Measurements from ENCODE around the gene MDFI.

MDFI gene

DNA sequence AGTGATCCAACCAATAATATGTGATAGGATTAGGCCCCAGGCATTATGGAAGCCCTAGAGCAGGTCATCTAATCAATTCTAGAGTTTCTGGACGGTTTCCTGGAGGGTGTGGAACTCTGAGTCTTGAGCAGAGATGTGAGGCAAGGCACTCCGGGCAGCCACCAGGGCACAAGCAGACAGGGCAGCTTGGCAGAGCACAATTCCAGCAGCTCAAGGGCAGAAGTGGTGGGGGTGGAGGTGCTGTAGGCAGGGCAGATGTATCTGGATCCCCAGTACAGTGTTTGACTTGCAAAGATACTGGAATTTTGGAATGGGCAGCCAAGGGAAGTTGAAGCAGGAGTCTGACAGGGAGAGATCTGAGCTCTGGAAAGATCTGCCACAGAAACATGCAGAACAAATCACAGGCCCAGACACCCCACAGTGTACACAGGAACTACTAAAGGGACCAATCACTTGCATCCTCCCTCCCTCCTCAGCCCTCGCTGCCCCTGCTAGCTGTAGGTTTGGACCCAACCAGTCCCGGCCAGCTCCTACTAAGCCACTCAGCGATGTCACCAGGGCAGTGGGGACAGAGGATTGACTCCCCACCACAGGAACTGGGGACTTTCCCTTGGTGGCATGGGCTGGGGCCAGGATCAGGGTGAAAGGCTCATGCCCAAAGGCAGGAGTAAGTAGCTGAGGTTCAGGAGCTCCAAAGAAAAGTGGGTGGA lies 50.1 kb downstream of the MDFI start:
- DNase-seq (ENCODE audit: low read depth) = no peak

DNA sequence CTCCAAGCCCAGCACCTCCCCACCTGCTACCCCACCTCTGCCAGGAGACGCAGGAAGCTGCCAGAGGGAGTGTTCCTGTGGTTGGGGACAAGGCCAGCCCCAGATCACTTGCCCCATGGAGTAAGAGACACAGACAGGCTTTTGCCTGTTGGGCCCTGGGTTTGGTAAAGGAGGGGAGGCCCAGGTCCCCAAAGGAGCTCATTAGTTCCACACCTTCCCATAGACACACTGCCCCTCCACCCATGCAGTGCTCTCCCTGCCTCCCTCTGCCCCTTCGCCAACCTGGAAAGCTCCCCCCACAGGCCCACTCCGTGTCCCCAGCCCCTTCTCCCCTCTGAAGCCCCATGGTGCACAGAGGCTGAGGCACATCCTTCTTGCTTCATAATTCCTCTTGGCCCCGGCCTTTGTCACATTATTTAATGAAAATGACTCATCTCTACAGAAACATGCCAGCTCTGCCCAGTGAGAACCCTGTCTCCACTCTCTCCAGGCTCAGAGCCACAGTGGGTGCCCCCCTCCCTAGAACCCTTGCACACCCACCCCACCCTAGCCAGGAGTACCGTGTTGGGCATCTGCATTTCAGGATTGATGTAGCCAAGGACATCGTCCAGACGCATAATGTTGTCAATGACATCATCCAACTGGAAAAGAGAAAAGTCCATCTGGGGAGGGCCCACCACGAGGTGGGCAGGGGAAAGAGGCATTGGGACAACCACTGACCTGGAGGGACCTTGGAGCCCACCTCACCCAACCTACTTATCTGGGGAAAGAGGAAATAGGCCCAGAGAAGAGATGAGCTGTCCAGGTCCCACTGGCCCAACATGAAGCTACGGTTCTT lies 51.1 kb downstream of the MDFI start:
- DNase-seq (ENCODE audit: low read depth) = no peak

DNA sequence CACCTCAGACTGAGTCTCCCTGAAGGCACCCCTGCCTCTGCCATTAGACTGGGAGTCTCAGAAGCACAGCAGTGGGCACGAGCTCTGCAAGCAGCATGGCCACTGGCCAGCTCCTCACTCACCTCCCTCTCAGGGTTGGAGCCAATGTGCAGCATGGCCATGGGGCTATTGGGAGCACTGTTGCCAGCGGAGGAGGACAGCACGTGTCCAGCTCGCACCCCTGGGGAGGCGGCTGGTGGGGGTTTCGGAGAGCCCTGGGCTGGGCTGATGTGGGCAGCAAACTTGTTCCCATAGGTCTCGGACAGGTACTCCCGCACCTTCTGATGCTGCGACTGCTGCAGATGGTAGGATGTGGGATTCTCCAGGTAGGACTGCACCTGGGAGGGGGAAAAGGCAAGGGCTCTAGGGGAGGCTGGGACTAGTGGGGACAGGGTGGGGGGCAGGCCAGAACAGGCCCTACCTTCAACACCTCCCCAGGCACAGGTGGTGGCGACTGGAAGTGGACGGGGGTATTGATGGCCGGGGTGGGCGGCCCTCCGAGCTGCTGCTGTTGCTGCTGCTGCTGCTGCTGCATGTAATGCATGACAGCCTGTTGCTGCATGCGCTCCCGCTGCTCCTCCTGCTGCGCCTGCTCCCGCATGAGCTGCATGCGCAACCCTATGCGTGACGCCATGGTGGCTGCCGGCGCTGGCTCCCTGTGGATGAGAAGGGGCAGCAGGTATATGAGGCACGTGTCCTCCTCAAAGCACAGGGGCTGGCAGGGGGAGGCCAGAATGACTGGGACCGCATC lies 52.5 kb downstream of the MDFI start:
- DNase-seq (ENCODE audit: low read depth) = no peak

DNA sequence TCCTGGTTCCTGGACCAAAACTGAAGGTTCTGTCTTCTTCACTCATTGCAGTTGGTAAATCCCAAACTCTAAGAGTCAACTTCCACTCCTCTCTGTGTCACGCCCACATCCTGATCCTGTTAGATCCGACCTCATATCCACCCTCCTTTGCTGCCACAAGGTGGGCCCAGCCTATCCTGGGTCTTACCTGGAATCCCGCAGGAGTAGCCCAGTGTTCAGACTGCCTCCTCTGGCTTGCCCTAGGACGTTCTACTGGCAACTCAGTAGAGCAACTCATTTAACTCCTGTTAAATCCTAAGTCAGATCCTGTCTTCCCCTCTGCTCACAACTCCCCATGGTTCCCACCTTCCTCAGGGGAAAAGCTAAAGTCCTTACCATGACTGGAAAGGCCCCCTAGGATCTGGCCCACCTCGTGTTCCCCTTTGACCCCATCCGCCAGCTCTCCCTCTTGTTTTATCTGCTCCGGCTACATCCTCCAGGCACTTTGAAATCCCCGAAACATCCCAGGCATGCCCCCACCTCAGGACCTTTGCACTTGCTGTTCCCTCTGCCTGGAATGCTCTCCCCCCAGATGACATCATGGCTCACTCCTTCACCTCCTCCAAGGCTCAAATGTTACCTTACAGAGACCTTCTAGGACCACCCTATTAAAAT lies 53.3 kb downstream of the MDFI start:
- no peak for DNase-seq (ENCODE audit: low read depth)

DNA sequence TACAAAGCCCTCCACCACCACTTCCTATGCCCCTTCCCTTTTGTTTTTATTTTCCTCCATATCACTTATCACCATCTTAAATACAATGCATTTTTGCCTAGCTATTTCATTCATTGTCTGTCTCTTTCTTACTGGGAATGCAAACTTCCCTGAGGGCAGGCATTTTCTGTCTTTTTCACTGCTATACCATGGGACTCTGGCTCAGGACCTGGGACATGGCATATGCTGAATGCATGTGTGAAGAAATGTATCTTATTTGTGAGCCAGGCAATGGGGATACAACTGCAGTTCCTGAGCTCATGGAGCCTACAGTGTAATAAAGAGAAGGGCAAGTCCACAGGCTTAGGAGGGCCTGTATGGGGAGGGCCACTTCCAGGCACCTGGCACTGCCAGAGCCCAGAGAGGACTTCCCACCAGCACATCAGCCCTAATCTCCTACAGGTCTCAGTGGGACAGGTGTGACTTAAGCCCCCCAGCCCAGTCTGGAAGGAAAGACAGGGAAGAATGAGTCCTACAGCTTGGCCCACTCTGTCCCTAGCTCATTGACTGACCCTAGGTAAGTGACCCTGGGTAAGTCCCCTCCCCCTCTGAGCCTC lies 53.9 kb downstream of the MDFI start:
- DNase-seq (ENCODE audit: low read depth) = no peak

DNA sequence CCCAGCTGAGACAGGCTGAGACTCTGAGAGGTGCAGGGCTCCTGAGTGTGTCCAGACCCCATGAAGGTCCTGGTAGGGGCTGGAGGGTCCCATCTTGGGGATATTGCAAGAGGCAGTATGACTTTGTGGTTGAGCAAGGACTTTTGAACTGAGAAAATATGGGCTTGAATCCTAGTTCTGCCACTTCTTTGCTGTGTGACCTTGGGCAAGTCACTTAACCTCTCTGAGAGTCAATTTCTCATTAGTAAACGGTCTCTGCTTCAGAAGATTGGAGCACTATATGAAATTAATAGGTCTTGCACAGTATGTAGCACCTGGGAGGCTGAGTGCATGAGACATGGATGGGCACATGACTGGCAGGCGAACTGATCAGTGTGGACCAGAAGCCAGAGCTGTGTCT lies 54.5 kb downstream of the MDFI start:
- DNase-seq (ENCODE audit: low read depth) = no peak

DNA sequence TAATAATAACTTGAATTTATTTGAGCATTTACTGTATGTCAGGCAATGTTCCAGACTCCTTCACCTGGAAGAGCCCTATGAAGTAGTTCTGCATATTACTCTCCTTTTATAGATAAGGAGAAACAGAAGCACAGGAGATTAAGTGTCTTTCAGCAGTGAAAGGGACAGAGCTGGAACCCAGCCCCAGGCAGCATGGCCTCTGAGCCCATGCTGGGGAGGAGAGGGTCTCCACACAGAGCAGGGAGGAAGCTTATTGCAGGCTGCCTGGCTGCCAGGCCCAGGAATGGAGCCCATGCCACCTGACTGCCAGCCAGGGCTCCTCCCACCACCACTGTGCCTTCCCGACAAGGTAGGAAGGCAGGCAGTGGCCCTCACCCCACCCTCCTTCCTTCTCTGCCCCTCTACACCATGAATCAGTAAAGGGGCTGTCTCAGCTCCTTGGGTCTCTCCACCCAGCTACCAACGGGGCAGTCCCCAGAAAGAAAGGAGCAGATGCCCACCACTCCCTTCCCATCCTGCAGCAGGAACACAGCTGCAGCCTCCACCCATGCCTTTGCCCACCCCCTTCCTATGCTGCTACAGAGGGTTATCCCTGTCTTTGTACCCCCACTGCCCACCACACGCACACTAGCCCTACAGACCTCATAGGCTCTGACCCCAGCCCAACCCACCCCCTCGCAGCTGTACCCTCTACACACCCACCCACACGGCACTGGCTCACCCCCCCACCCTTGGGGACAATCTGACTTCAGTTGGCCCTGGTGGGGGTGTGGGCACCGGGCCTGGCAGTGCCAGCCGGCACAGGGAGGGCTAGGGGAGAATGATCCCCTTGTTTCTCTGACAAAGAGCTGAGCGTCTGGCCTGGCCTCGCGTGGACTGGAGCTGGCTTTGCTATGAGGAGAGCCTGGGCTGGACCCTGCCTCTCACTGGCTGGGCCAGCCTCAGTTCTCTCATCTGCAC lies 55.3 kb downstream of the MDFI start:
- DNase-seq (ENCODE audit: low read depth) = no peak

DNA sequence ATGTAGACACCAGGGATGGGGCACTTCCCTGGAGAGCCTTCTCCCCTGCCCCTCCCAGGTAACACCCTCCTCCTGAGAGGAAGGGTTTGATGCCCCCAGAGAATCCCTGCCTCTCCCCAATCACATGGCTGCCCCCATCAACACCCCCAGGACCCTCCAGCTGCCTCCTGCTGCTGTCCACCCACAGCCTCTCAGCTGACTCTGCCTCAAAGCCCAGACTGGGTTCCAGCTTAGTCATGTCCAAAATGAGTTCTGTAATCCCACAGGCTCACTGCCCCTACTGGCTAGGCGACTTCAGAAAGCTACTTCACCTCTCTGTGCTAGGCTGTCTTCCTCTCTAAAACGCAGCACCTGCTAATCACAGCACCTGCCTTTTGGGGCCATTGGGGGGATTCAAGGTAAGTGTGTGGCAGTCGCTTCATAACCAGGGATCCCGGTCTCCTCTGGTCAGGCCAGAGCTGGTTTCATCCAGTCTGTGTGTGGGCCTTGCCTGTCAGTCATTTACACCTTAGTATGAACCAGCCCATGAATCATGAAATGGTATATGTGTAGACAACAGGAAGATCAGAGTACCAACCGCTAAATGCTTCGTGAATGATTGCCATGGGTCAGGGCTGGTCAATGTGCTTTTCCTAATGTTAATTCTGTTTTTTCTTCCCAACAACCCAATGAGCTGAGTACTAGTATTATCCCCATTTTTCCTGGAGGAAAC lies 56.7 kb downstream of the MDFI start:
- DNase-seq (ENCODE audit: low read depth) = no peak

DNA sequence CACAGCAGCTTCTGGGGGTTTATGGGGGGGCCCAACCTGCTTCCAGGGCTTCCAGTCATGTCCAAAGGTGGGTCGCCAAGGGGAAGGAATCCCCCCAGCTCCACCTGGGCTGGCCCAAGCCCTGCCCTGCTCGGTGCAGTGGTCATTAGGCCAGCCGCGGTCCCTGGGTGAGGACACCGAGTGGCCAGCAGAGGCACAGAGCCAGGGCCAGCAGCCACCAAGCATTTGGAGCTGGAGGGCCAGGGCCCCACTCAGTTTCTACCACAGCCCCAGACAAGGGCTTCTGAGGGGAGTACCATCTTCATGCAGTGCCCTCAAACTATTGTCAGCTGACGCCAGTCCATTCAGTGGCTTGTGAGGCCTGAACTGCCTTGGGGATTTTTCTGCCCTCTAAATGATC lies 57.6 kb downstream of the MDFI start:
- no peak for DNase-seq (ENCODE audit: low read depth)

DNA sequence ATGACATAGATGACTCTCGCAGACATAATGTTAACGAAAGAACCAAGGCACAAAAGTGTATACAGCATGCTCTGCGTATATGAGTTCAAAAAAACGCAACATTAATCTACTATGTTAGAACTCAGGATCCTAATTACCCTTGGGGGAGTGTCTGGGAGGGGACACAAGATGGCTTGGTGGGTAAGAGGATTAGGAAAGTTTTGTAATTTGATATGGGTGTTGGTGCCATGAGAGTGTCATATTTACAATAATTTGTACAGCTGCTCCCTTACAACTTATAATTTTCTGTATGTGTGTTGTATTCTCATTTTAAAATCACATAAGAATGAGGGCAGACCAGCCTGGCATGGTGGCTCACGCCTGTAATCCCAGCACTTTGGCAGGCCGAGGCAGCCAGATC lies 58.5 kb downstream of the MDFI start:
- DNase-seq (ENCODE audit: low read depth) = no peak

DNA sequence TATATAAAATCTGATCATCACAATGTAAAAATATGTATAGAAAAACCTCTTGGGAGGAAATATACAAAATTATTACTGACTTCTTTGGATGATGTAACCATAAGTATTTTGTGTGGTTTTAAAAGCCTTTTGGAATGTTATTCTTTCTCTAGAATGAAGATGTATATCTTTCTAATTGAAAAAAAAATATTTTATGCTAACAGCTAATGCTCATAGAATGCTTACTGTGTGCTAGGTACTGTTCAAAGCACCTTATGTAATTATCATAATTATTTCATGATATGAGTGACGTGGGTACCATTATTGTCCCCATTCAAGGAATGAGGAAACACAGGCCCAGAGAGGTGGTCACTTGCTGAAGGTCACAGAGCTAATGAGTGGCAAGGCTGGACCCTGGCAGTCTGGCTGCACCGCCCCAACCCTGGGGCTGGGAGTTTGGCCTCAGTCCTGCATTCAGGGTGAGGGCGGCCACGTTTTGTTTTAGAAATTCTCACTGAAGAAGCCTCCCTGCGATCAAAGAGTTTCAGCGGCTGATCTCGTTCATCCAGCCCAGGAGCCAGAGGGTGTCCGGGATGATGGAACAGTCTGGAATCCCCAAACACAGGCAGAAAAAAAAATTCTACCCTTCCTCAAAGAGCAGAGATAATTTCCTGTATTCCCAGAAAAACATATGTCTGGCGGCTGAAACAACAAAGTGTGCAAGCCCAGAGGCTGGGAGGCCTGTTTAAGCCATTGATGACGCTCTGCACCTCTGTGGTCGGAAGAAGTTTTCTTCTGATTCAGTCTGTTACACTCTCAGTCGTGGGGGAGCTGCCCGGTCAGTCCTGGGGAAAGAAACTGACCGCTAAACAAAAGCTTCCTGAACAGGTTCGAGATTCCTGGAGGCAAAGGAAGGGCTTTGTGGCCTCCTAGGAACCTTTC lies 59.9 kb downstream of the MDFI start:
- peak; percentile 81 for DNase-seq (ENCODE audit: low read depth)

DNA sequence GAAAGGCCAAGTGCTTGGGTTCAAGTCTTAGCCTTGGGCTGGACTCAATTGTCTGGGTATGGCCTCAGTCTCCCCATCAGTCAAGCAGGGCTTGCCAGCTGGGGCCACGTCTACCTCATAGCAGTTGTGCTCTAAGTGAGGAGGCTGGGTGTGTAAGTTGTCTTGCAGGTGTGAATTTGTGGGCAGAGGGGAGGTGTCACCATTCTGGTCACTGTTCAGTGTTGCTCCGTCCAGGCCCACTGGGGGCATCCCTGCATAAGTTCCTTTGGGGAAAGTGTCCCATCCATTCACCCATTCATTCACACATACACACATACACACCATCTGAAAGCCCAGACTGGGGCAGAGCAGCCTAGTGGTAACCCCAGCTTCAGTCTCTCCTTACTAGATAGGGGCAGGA lies 60.8 kb downstream of the MDFI start:
- DNase-seq (ENCODE audit: low read depth) = no peak

DNA sequence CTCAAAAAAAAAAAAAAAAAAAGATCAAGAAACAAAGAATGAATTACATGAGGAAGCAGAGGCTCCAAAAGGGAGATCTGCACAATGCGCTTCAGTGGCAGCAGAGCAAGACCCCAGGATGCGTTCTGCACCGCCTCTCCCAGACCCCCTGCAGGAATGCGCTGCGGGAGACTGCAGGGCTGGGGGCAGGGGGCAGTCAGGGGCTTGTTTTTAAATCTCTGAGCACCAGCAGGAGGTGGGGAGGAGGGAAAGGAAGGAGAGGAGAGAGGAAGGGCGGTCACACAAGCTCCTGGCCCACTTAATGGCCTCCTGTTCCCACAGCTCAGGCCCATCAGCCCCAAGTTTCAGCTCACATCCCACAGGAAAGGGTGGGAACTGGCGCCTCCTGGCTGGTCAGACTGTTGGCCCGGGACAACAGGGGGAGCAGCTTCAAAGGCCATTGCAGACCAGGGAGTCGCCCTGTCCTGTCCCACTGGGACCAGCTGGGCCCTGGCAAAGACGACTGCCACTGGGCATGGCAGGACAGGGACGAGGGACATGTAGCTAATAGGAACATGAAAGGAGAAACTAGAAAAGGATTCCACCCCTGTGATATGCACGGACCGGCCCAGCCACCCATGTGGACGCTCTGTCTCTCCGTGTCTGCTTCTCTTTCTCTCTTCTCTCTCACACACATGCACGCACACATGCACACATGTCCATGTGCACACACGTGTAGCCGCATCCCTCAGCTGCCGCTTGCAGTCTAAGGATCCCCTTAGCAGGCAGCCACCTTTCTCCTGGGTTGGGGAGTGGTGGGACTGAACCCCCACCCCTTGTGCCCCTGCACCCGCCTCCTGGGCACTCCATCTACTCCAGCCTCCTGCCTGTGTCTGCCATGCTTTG lies 62.4 kb downstream of the MDFI start:
- no peak for DNase-seq (ENCODE audit: low read depth)

DNA sequence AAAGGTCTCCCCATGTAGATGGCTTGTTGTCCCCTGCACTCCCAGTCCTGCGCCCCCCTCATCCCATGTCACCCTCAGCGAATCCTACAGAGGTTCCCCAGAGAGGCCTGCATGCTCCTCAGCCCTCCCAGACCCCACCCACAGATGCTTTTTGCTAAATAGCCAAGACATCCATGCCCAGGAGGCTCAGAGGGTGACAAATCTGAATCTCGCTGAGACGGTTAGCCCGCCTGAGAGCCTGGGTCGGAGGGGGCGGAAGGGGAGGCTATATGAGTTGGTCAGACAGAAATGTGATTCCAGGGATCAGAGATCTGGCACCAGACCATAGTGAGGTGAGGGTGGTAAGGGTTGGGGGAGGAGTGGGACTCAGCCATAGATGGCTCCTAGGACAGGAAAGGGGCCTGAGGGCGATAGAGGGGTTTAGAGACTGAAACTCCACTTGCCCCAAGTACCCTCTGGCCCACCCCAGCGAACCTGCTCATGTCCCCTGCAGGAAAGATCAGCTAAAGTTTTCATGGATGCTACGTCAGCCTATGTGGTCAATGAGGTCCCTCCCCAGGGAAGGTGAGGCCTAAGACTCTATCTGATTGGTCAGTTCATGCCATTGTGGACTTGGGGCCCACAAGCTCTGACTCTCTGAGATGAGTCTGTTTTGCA lies 63.9 kb downstream of the MDFI start:
- no peak for DNase-seq (ENCODE audit: low read depth)

DNA sequence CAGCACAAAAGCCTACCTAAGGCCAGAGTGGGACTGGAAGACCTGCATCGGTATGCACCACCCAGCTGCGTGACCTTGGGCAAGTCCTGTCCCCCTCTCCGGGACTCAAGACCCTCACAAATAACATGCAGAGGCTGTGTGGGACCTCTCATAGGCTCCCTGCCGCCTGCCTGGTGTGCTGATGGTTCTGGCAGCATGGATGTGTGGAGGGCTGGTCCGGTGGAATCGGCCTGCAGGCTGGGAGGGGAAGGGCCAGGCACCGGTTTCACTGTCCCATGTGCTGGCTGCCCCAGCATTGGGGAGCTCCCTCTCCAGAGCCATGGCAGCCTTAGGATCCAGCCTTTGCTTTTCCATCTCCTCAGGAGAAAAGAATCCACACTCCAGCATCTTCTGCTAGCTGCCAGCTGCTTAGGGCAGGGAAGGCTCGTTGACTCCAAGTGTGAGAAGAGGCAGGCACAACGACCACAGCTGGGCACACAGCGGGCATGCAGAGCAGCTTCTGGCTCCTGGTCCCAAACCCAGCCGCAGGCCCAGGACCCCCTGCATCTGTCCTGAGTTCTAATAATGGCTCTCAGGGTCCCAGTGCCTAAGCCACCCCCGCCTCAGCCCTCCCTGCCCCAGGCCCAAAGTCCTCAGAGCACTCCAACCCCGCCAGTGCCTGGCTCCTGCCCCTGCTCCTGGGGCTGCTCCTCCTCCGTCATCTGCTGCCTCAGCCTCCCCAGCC lies 64.7 kb downstream of the MDFI start:
- DNase-seq (ENCODE audit: low read depth) = no peak

All from HS-27A (cell line).